ENCODE data around the gene GPR153.

The GPR153 gene

DNA sequence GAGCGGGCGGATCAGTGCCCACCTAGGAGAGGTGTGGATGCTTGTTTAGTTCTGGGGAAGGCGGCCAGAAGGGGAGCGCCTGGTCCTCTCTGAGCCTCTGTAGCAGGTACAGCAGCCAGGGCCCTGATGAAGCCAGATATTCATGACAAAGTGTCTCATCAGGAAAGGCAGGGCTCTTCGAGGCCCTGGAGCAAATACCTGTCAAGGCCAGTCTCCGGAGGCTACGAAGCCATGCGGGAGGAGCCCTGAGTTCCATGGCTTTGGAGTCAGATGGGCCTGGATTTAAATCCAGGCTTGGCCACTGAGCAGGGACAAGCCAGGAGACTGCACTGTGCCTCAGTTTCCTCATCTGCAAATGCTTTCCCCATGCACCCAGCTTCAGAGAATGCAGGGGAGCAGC, 25.4 kb upstream of the GPR153 start:
- DNase-seq, result no peak

DNA sequence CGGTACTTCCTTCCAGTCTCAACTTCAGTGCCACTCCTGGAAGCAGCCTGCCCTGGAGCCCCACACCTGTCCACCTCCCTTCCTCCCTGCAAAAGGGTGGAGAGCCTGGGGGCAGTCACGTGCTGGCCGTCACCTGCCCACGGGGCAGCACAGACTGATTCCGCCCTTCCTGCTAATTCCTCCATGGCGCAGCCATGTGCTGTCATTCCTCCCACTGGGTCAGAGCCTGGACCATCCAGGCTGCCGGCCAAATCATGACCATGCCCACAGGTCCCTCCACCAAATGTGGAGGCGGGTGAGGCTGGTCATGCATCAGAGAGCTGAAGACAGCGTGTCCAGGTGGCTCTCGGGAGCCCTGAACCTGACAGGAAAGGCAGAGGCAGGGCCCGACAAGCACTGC, 24.4 kb upstream of the GPR153 start:
- DNase-seq, result no peak

DNA sequence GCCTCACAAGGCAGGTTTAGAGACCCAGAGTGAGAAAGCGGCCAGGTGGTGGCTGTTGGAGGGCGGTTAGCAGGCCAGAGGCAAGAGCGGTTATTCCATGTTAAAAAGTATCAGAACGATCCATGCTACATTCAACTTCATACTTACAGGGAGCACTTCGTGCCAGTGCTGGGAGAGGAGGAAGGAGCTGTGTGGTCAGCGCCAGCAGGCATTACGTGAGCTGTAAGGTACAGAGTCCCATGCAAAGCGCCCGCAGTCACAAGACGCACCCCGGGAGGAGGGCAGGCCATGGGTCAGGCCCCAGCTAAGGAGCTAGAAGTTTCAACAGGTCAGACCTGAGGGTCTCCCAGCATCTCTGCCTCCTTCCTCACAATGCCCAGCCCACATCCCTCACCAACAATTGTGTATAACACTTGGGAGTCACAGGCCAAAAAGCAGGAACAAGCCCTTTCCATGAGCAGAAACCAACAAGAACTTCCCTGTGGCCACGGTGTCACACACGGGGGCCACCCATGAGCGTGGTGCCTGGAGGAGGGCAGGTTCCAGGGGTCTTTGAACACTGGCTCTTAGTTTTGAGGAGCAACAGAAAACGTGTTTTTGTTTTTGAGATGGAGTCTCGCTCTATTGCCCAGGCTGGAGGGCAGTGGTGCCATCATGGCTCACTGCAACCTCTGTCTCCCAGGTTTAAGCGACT, 21.8 kb upstream of the GPR153 start:
- no peak for DNase-seq

DNA sequence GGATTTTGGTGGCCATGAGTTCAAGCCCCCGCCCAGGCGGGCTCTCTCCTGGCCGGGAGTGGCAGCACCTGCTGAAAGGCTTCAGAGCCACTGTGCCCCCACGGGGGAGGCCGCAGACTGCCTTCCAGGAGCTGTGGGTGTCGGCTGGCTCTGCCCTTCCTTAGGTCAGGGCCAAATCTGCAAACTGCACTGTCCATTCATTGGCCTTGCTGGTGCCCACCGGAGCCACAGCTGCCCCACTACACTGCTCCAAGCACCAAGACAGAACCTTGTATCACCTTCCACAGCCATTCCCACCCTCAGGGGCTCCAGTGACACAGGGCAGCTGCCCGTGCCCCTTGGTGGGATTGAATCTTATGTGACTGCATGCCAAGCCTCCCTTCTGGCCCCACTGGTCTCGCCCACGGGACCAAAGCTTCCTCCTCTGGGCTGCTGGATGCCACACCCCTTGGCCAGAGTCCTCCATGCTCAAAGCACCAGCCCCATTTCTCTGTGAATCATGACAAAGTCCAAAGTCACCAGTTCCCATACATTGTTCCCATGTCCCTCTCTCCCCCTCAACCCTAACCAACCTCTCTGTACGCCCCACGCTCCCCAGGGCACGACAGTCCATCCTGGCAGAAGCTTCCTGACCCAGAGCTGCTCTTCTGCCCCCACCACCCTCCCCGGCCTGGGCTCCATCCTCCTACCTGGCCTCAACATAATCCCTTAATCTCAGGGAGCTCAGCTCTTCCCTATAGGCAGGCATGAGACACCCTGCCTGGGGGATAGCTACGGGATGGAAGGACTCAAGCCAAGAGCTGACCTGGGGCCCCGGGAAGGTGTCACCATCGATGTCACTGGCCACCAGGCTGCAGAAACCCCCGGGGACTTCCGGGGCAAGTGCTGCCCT, 20.9 kb upstream of the GPR153 start:
- DNase-seq, result no peak

DNA sequence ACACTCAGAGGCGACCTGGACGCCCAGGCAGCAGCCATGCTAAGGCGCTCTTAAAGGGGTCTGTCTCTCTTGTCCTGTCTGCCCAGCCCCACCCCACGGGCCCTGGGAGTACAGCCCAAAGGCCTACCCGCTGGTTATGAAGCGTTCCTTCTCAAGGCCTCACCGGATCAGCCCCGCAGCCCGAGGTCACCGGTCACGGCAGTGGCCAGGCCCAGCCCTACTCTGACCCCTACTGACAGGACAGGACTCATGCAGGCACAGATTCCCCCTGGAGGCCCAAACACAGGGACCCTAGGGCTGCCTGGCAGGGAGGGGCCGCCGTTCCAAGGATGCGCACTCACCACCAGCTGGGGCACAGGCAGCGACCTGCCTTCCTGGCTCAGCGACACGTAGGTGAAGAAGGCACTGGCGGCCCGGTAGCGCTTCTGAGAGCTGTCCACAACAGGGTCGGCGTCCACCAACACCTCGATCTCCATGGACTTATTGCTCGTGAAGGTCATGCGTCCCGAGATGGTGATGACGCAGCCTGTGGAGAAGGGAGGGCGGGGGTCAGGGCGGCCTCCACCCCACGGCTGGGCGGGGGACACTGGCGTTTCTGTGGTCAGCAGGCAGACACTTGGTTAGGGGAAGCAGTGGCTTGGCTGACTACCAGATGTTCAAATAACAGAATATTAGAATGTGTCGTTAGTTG, 20.0 kb upstream of the GPR153 start:
- DNase-seq, result peak; percentile 29

DNA sequence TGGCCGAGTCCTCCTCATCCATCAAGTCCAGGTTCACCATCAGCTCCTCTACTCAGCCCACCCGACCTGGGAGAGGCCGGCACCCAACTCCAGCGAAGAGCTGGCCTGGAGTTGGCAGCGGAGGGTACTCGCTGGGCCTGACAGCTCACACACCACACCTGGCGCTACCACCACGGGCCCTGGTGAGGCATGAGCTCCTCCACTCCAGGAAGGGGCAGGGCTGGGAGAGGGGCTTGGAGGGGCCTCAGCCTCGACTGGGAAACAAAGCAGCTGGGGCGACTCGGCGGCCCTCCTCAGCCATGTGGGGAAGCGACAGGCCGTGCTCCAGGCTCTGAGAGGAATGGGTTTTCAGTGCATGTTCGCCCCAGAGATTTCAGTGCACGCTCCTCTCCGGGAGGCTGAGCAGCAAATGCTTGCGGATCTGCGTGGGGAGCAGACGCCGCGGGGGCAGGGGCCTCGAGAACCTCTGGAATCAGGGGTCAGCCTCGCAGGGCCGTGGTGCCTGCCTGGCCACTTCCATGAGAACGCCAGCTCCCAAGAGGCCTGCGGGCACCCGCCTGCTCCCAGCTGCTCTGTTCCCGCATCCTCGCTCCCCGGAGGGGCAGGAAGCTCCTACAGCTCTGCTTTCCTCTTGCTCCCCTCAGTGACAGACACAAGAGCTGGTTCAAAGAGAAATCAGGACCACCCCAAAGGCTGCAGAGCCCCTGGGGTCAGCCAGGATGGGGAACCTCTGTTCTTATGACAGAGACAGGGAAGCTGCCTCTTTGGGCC, 18.9 kb upstream of the GPR153 start:
- no peak for DNase-seq

DNA sequence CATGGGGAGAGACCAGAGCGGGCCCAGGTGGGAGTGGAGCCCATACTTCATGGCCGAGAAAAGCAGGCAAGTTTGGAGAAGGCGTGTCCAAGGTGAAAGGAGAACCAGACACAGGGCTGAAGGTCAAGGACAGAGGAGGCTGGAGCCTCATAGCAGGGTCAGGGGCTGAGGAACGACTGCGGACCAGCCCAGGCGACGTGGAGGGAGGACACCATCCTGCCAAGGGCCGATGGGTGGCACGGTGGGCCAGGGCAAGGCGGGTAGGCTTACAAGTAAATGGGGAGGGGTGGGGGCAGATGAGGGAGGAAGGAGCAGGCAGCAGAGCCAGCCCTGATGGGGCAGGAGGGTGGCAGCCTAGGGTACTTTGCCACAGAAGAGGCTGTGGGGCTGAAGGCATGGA, 18.2 kb upstream of the GPR153 start:
- no peak for DNase-seq

DNA sequence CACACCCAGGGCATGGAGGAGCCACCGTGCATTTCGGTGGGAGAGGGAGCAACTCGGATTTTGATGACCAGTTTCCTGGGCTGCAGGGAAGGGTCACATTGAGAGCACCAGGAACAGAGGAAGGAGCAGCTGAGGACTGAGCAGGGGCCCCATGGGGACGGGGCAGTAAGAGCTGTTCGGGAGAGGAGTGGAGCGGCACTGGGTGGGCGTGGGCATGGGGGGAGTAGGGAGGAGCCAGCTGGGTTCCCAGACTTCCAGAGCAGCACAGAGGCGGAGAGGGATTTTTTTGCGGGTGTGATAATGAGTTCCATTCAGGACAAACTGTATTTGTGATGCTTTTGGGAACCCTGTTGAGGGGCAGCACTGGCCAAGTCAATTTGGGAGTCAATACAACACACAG, 17.4 kb upstream of the GPR153 start:
- no peak for DNase-seq

DNA sequence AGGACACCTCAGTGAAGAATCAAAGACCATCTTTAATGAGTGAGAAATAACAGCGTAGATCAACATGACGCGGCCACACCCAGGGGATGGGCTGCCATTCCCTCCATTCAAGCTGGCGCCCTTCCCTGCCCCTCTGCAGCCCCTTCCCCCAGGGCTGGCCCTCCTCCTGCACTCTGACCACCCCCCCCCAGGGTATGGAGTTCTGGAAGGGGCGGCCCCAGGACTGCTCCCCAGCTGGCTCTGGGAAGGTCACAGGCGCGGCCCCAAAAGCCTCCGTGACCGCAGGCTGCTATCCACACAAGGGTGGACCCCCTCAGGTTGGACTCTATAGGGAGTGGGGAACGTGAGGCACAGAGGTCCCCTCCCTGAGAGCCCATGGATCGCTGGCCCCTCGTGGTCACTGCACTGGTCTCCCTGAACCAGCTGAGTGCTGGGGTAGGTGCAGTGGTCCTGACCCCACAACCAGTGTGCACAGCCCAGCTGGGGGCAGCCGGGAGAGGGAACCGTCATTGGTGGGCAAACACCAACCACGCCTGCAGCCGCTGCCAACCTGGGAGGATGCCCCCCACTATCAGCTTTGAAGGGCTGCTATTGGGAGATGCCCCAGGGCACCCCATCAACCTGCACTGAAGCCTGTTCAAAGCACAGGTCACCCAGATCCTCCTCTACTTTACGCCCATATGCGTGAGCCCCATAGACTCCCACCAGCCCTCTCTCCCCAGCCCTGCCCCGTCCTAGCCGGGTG, 16.1 kb upstream of the GPR153 start:
- DNase-seq, result no peak

DNA sequence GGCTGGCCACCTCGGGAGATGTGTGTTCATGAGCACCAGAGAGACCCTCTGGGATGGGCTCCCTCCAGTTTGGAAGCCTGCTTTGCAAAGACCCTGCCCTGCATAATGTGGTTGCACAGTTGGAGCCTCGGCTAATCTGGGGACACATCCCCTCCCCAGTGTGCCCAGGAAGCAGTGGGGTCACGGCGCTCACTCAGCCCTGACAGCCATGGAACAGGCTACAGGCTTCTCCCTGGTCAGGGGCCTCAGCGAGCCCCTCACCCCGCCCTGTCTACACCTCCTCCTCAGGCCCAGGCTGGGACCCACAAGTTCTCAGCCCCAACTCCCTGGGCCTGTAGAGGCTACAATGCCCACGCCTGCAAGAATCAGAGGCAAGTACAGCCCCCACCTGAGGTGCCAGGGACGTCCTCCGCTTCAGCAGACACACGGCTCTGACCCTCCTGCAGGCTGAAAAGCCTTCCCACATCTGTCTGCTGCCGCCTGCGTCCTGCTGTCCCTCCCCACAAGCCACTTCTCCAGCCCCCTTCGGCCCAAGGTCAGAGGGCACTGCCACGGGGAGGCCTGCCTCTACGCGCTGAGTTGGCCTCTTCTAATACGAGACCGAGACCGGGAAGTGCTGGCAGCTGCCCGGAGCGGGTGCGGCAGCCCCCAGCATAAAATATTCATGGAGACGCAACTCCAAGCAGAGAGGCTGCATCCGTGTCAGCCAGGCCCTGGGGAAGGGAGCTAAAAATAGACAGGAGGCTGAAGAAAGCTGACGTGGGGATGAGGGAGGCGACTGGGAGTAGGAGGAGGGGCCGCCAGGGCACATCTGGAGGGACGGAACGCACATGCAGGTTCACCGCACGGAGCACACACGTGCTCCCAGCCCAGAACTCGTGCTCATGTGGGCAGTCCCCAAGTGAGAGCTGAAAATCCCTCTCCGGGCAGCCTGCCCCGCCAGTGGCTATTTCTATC, 15.2 kb upstream of the GPR153 start:
- DNase-seq, result no peak

DNA sequence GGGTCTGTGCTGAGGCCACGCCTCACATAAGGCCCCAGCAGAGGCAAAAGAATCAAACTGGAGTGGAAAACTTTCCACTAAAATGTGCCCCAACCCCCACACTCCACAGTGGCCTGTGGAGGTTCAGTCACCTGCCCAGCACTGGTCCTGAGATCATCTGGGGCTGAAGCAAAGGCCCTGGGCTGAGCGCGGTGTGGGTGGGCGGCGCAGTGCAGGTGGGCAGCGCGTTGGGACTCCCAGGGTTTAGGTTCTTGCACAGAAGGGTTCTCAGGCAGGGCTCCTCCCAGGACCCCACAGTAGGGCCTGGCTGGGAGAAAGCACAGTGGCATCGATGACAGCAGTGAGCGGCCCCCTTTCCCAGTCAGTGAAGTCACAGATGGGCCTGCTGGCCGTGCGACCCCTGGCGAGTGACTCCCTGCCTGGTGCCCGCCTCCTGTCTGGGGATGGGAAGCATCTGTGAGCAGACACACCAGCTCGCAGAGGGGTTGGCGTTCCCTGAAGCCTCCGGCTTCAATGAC, 13.8 kb upstream of the GPR153 start:
- no peak for DNase-seq

DNA sequence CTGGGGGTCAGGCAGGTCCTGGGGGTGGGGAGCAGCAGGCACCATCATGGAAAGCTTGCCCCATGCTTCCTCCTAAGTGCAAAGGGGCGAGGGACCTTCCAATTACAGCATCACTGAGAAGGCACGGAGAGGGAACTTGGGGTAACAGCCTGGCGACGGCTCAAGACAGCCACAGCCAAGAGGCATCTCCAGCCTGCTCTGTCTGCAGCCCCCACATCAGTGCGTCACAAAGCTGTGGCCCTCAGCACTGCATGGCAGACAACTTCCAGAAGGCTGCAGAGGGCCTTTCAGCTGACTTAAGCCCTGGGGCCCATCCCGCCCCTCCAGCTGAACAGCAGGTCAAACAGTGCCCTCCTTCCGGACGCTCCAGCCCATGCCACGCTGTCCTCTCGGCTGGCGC, 13.2 kb upstream of the GPR153 start:
- DNase-seq, result no peak

DNA sequence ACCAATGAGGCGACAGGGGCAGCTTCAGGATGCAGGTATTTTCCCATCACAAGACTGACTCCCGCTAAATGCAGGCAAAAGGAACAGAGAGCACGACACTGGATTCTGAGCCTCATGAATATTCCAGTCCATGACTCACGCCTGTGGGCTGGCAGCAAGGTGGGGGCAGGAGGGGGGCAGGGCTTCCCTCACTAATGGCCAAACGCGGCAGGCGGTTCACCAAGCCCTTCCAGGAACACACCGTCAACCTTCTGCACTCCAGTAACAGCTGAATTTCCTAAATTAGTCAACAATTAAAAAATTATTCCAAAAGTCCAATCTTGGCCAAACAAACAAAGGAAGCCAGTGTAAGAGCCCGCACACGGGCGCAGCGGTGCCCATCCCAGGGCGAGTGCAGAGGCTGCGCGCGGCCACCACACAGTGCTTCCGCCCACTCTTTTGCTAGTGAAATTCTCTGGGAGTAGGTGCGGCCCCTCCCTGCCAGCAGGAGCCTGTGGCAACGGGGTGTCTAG, 12.5 kb upstream of the GPR153 start:
- DNase-seq, result no peak

DNA sequence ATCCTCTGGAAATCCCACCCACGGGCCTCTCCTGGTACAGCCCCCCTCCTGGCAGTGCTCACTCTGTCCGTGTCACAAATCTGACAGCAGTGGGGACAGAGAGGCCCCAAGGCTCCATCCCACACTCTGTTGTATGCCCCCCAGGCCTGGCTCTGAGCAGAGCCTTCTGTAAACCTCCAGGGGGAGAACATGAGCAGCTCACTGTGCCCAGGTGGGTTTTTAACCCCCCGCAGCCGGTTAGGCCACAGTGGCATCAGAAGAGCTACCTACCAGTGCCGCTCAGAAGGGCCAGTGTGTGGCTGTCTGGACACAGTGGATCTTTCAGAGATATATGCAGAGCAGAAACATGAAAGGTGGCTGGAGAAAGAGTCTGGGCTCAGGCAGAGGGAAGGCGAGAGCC, 12.0 kb upstream of the GPR153 start:
- DNase-seq, result no peak

DNA sequence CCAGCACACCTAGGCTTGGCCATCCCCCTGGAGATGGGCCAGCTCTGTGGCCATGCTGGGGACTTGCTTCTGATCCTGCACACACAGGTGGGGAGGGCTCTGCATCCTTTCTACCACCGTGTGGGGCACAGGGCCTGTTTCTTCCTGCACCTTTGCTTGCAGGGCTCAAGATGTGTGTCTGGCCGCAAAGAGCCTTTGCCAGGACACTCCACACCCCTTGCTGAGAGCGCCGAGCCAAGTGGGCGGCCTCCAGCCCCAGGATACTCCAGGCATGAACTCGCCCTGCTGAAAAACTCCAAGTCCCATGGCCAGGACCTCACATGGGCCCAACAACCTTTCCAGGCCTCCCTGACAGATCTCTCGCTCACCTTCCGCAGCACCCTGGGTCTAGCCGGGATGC, 11.6 kb upstream of the GPR153 start:
- DNase-seq, result no peak

DNA sequence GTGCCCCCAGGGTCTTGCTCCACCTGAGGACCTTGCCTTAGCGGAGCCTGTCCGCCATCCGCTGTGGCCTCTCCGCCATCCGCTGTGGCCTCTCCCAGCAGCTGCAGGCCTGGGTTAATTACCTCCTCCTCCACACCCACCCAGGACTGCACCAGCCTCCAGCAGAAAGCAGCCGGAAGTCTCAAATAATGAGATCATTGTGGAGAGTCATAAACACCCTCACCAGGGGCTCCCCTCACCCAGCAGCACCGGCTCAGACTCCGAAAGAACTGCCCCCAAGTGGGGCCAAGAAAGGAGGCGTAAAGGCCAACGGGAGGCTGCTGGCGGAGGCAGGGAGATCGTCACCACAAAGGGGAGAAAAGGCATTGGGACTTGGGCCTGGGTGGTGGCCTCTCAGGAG, 10.7 kb upstream of the GPR153 start:
- no peak for DNase-seq

DNA sequence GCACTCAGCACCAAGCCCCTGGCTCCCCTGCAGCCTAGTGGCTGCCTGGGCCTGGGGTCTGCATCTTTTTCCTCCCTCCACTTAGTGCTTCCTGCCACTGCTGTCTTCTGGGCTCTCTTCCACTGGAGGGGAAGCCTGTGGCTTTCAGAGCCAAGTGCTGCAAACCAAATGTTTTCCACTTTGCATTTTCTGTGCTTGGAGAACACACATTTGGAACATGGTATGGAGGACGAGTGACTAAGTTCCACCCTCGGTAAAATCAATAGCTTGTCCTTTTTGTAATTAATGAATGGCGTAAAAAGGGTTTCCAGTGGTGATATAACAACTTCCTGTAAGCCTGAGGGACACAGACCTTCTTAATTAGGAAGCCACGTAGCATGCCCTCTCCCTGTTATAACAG, 10.1 kb upstream of the GPR153 start:
- DNase-seq, result no peak

DNA sequence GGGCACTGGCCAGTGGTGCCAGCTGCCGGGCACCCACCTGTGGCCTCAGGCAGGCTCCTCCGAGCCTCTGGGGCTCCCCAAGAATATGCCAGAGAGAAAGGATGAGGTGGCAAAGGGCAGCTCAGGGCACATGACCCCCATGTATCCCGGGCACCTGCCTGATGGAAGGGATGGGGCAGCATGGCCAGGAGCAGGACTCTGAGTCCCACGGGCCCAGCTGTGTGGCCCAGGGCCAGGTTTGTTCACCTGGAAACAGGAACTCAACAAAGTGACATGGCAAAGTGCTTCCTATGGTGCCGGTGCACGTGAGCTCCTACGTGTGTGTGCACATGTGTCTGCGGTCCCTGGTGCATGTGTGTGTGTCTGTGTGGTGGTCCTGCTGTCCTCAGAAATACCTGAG, 9.5 kb upstream of the GPR153 start:
- no peak for DNase-seq

DNA sequence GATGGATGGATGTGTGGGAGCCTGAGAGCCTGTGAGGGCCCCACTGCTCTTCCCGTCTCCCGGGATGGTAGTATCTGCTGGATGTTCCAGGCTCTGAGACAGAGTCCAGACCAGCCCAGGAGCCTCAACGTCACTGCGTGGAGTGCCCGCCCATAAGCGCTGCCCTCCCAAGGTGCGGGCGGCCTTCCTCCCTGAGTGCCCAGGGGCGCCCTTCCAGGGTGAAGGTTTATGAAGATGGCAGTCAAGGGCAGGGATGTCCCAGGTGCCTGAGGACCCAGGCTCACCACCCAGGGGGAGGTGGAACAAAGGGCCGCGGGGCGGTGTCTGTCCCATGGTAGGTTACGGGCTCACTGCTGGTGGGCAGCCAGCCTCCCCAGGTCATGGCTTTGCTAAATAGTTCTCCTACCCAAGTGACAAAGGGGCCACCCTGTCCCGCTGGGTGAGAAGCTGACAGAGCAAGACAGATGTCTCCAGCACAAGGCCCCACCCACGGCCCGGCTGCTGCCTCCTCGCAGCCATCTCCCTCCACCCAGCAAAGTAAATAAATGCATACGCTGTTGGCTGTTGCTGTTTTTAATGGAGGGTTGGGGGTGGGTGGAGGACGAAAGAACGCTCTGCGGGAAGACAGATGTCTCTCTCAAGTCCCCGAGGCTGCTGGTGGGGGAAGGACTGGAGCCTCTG, 9.0 kb upstream of the GPR153 start:
- DNase-seq, result no peak

DNA sequence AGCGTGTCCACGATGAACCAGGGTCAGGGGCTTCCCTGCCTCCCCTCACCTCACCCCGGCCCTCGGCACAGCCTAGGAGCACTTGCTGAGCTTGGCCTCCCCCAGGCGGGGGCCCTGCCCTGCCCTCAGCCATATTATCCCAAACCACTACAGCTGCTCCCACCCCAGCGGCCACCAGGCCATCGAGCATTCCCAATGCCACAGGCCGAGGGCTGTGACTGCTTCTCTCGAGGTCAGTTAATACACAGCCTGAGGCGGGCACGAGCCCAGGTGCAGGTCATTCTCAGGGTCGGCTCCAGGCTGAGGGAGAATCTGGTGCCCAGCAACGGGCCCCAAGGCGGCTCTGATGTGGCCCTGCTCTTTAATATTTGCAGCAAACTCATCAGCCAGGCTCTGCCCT, 8.4 kb upstream of the GPR153 start:
- DNase-seq, result no peak
